Sigmoid colon (tissue), 7 donors: ENCODE measurements around the gene PLEKHG2. TPM values are rescaled to one million over a fixed set of nuclear protein-coding genes. Genes with fewer than 3 reads are reported as not detected.
A peak's percentile ranks its signal among the peaks of the same experiment; 100 is the strongest.

Experiments used
- DNase-seq: peaks from one replicate; pipeline ENCODE4 v3.0.0-alpha.2; 2019
- H3K27ac ChIP-seq, 4 donors: fragments of 200-600 bp; sonication (generic); one replicate each; pipeline ENCODE4 v1.5.1; 2016 to 2019; ENCODE audit warnings: mild to moderate bottlenecking in 1 of 4
- H3K27me3 ChIP-seq, 3 donors: fragments of 200-600 bp; sonication (generic); one replicate each; pipeline ENCODE4 v1.5.1; 2019; ENCODE audit warnings: mild to moderate bottlenecking in 1 of 3
- H3K36me3 ChIP-seq, 4 donors: fragments of 200-600 bp; sonication (generic); one replicate each; pipeline ENCODE4 v1.5.1; 2016 to 2019
- H3K4me1 ChIP-seq, 4 donors: fragments of 200-600 bp; sonication (generic); one replicate each; pipeline ENCODE4 v1.5.1; 2017 to 2019
- H3K4me3 ChIP-seq, 4 donors: fragments of 200-600 bp; sonication (generic); one replicate each; pipeline ENCODE4 v1.5.1; 2017 to 2019; ENCODE audit warnings: mild to moderate bottlenecking in 2 of 4, moderate library complexity in 1 of 4
- H3K9me3 ChIP-seq, 4 donors: fragments of 200-600 bp in 3 of 4; sonication (generic) in 3 of 4; one replicate each; pipeline versions ENCODE4 v1.5.1 to v1.6.1; 2013 to 2019
- EP300 ChIP-seq, 4 donors: sonication (generic); formaldehyde crosslinking; IDR thresholded peaks; one replicate each; pipeline ENCODE4 v1.6.1; 2017; ENCODE audit warnings: antibody characterized with exemption in 4 of 4
- POLR2A ChIP-seq, 2 donors: fragments of 450-650 bp; IDR thresholded peaks; one replicate each; pipeline ENCODE4 v1.6.1; 2016; ENCODE audit warnings: antibody characterized with exemption in 2 of 2, mild to moderate bottlenecking in 2 of 2, moderate library complexity in 2 of 2
- POLR2AphosphoS5 ChIP-seq, 4 donors: sonication (generic); formaldehyde crosslinking; IDR thresholded peaks; one replicate each; pipeline ENCODE4 v1.6.1; 2017; ENCODE audit warnings: antibody characterized with exemption in 4 of 4
- WGBS, 2 donors: extraction: QIAGEN DNeasy Blood & Tissue Kit; methylation state at CpG; one replicate each; pipeline ENCODE4 v1.1.7; 2013; 5-methylcytosine and 5-hydroxymethylcytosine counted together
- intact Hi-C: fragments of 100-400 bp; cut with DNase I; formaldehyde crosslinking; loops from one replicate; pipeline ENCODE4 v1.15.1; 2023
- polyA plus RNA-seq, 3 donors: library from polyadenylated mRNA; stranded (reverse); fragments of 200-250 nt; gene quantifications; one replicate each; pipeline ENCODE4 v1.2.3, GENCODE V29; 2013
- total RNA-seq, 4 donors: library from RNA; depleted of rRNA; stranded (reverse); fragments of >200 nt; gene quantifications; one replicate each; pipeline ENCODE4 v1.1.0, GENCODE V29; 2016
- TF ChIP-seq, protein P1 (sequence below), 4 experiments: fragments of 450-650 bp in 3 of 4; fragments of 200-600 bp in 1 of 4; IDR thresholded peaks; one replicate each; pipeline ENCODE4 v1.5.1; 2016 to 2019; ENCODE audit warnings: antibody characterized with exemption in 4 of 4, mild to moderate bottlenecking in 3 of 4, moderate library complexity in 2 of 4
- donor health status: healthy with polysubstance abuse.
- donor health status: Bipolar disorder and iron deficiency.
- donor health status: healthy.

The PLEKHG2 gene
- total and polyA plus RNA-seq, 7 donors = 0.60 to 28.8 (median 10.7) TPM

DNA sequence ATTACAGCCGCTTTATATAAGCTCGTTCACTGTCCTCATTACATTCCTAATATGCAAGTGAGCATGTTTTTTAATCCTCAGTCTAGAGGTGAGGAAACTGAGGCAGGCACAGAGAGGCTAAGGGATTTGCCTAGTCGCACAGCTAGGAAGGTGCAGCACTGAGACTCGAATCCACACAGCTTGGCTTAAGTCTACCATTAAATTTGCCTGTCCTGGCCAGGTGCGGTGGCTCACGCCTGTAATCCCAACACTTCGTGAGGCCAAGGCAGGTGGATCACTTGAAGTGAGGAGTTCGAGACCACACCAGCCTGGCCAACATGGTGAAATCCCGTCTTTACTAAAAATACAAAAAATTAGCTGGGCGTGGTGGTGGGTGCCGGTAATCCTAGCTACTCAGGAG is 15.2 kb downstream of the PLEKHG2 start:
- TF ChIP-seq POLR2A (IDR thresholded peaks at IDR 0.05) (no peak), EP300 (IDR thresholded peaks at IDR 0.05) (no peak), POLR2AphosphoS5 (IDR thresholded peaks at IDR 0.05) (no peak)
- TF ChIP-seq, protein P1, sequence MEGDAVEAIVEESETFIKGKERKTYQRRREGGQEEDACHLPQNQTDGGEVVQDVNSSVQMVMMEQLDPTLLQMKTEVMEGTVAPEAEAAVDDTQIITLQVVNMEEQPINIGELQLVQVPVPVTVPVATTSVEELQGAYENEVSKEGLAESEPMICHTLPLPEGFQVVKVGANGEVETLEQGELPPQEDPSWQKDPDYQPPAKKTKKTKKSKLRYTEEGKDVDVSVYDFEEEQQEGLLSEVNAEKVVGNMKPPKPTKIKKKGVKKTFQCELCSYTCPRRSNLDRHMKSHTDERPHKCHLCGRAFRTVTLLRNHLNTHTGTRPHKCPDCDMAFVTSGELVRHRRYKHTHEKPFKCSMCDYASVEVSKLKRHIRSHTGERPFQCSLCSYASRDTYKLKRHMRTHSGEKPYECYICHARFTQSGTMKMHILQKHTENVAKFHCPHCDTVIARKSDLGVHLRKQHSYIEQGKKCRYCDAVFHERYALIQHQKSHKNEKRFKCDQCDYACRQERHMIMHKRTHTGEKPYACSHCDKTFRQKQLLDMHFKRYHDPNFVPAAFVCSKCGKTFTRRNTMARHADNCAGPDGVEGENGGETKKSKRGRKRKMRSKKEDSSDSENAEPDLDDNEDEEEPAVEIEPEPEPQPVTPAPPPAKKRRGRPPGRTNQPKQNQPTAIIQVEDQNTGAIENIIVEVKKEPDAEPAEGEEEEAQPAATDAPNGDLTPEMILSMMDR (IDR thresholded peaks at IDR 0.05) = no peak
- H3K36me3 ChIP-seq = peaks cover 3 to 32% (median 16%) of the 10 kb centered on the region in 4 donors
- intact Hi-C loops = no loop called here
- H3K4me3 ChIP-seq = no peak overlapping the region
- no peaks in the 10 kb centered on the region for H3K27me3 ChIP-seq
- H3K9me3 ChIP-seq = no peaks in the 10 kb centered on the region
- WGBS, 2 donors = 90 to 92% methylated on average over 11 of the region's 11 CpGs
- DNase-seq = no peak
- H3K27ac ChIP-seq = peak overlapping the region; percentile 81 to 91 (median 86)
- peaks cover 0 to 31% (median 22%) of the 10 kb centered on the region in 4 donors for H3K4me1 ChIP-seq

DNA sequence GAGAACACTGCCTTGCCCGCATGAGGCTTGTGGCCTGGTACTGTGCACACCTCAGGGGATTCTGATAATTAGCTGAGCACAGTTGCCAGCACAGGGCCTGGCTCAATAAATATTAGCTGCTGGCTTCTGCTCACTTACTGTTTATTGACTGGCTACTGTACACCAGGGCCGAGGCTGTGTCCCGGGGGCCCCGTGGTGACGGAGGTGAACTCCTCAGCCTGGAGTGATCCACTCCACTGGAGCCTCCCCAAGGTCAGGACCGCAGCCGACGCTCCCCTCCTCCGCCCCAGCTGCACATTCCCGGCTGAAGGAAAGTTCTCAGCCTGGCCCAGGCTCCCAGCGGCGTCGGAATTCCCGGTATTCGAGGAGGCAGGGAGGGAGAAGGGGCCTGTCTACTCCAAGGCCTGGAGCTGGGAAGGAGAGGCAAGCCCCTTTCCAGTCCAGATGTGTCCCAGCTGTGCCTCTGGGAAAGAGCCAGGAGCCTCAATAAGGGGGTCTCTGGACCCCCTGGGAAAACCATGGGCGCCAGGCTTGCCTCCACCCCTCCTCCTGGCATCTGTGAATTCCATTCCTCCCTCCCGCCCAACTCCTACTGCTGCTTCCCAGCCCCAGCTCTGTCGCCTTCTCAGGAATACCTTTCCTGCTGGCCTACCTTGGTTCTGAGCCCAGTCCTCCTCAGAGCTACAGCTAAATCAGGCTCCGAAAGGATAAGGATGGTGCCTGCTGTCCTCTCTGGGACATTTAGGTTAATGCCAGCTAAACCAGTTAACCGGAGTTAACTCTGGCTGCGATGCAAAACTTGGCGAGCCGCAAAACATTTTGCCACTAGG is 16.0 kb downstream of the PLEKHG2 start:
- intact Hi-C loops = no loop called here
- peak; percentile 88 for DNase-seq
- H3K4me3 ChIP-seq = peak overlapping the region in 1 of 4 donors; percentile 8
- H3K27me3 ChIP-seq = no peaks in the 10 kb centered on the region
- H3K4me1 ChIP-seq = peaks cover 0 to 33% (median 25%) of the 10 kb centered on the region in 4 donors
- H3K27ac ChIP-seq = peak overlapping the region; percentile 81 to 91 (median 86)
- H3K9me3 ChIP-seq = no peaks in the 10 kb centered on the region
- peaks cover 11 to 32% (median 22%) of the 10 kb centered on the region in 4 donors for H3K36me3 ChIP-seq
- WGBS, 2 donors = 37 to 38% methylated on average over 23 of the region's 23 CpGs
- peak in 3 of 4 donors; percentile 39 to 59 (median 43) for TF ChIP-seq POLR2AphosphoS5 (IDR thresholded peaks at IDR 0.05)
- no peak for TF ChIP-seq POLR2A (IDR thresholded peaks at IDR 0.05)
- no peak for TF ChIP-seq EP300 (IDR thresholded peaks at IDR 0.05)

DNA sequence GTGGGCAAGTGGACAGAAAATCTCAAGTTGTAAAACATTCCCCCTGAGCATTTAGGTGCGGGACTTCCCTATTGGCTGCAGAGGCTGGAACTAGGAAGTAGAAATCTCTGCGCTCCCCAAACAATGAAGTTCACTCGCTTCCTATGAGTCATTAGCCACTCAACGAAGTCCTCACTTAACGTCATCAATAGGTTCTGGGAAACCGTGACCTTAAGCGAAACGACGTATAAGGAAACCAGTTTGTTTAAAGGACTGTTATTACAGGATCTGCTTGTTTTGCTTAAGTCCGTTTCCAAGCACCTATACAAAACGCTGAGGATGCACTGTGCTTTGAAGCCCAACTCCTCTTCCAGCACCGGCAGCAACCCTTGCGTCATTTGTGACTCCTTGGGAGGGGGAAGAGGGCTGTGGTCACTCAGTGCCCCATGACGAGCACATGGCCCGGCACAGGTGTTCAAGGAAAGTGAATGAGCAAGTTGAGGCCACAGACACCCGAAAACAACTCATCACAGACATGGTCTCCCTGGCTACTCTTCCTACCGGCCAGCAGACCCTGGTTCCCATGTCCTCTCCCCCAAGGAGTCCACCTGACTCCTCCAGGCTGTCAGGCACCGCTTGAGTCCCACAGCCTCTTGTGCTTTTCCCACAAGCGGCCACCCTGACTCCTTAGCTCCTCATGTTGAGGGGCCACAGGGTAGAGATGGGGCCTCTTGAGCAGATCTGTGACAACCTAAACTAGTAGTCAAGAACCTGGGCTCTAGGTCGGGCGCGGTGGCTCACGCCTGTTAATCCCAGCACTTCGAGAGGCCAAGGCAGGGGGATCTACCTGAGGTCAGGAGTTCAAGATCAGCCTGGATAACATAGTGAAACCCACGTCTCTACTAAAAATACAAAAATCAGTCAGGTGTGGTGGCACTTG is 18.5 kb downstream of the PLEKHG2 start:
- H3K27me3 ChIP-seq = no peaks in the 10 kb centered on the region
- no peak for DNase-seq
- H3K36me3 ChIP-seq = peaks cover 17 to 32% (median 29%) of the 10 kb centered on the region in 4 donors
- H3K9me3 ChIP-seq = no peaks in the 10 kb centered on the region
- H3K27ac ChIP-seq = peak overlapping the region; percentile 61 to 91 (median 78)
- TF ChIP-seq EP300 (IDR thresholded peaks at IDR 0.05) (peak in 2 of 4 donors; percentile 56 to 67), POLR2AphosphoS5 (IDR thresholded peaks at IDR 0.05) (peak in 3 of 4 donors; percentile 36 to 71 (median 43)), POLR2A (IDR thresholded peaks at IDR 0.05) (no peak)
- TF ChIP-seq, protein P1 (IDR thresholded peaks at IDR 0.05) = no peak
- 59 to 61% methylated on average over 25 of the region's 25 CpGs for WGBS, 2 donors
- intact Hi-C loops = loop anchor here (5.0 to 10.0 kb wide), 2 partner anchors 89 to 306 kb away; partner anchors contain the start of genes PAK4 and SAMD4B
- H3K4me3 ChIP-seq = peak overlapping the region in 1 of 4 donors; percentile 3
- peaks cover 0 to 51% (median 43%) of the 10 kb centered on the region in 4 donors for H3K4me1 ChIP-seq

DNA sequence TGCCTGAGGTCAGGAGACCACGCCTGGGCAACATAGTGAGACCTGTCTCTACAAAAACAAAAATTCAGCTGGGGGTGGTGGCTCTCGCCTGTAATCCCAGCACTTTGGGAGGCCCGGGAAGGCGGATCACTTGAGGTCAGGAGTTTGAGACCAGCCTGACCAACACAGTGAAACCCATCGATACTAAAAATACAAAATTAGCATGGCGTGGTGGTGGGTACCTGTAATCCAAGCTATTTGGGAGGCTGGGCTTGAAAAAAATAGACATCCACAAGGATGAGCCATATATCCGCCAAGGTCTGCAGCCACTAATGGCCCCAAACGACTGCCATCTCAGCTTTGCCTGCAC is 20.2 kb downstream of the PLEKHG2 start:
- DNase-seq = no peak
- WGBS, 2 donors = 89 to 96% methylated on average over 8 of the region's 8 CpGs
- Histone ChIP-seq H3K36me3 (peaks cover 17 to 32% (median 29%) of the 10 kb centered on the region in 4 donors), H3K4me1 (peaks cover 0 to 59% (median 49%) of the 10 kb centered on the region in 4 donors), H3K27ac (no peak overlapping the region), H3K27me3 (no peaks in the 10 kb centered on the region), H3K4me3 (no peak overlapping the region), H3K9me3 (no peaks in the 10 kb centered on the region)
- no peak for TF ChIP-seq POLR2A (IDR thresholded peaks at IDR 0.05)
- TF ChIP-seq EP300 (IDR thresholded peaks at IDR 0.05) = no peak
- TF ChIP-seq POLR2AphosphoS5 (IDR thresholded peaks at IDR 0.05) = no peak
- TF ChIP-seq, protein P1 (IDR thresholded peaks at IDR 0.05) = no peak
- intact Hi-C loops = loop anchor here (5.0 to 10.0 kb wide), 2 partner anchors 90 to 308 kb away; partner anchors contain the start of genes PAK4 and SAMD4B
